ENCODE measurements around the gene PROM1.

- TF ChIP-seq ZNF281 (CRISPR knock-in tag; IDR thresholded peaks at IDR 0.05) (no peak), CTCF (IDR thresholded peaks at IDR 0.05) (no peak), ZSCAN18 (CRISPR knock-in tag; IDR thresholded peaks at IDR 0.05) (no peak), AFF4 (CRISPR knock-in tag; IDR thresholded peaks at IDR 0.05; ENCODE audit: borderline replicate concordance) (no peak), ZNF121 (CRISPR knock-in tag; IDR thresholded peaks at IDR 0.05) (no peak), GABPB1 (CRISPR knock-in tag; IDR thresholded peaks at IDR 0.05) (no peak), RELA (CRISPR knock-in tag; IDR thresholded peaks at IDR 0.05; ENCODE audit: borderline replicate concordance) (no peak), ZNF232 (CRISPR knock-in tag; IDR thresholded peaks at IDR 0.05) (no peak), NR2C2 (CRISPR knock-in tag; IDR thresholded peaks at IDR 0.05) (no peak), NFYB (CRISPR knock-in tag; conservative IDR thresholded peaks at IDR 0.05; ENCODE audit: low read depth) (no peak), TP53 (CRISPR knock-in tag; IDR thresholded peaks at IDR 0.05) (no peak), TEAD4 (CRISPR knock-in tag; IDR thresholded peaks at IDR 0.05) (no peak)
Measured at GRCh38 chr4:15951781-15952180, 132.0 kb downstream of the PROM1 start.
